NT2/D1 (cell line): ENCODE results near the gene BEND7.

Source experiments
- DNase-seq: peaks from one replicate; pipeline ENCODE4 v3.0.0-alpha.2; 2011; ENCODE audit warnings: low read depth, low spot score
- H3K27me3 ChIP-seq: 2 replicates; pipeline ENCODE4 v1.6.0; 2011; ENCODE audit warnings: mild to moderate bottlenecking; ENCODE audit not compliant: insufficient read length, insufficient read depth
- H3K36me3 ChIP-seq: 2 replicates; pipeline ENCODE4 v1.6.1; 2011; ENCODE audit warnings: mild to moderate bottlenecking, low read length, mixed read lengths; ENCODE audit not compliant: insufficient read depth, insufficient read length
- H3K4me1 ChIP-seq: 2 replicates; pipeline ENCODE4 v1.5.1; 2011; ENCODE audit not compliant: insufficient read depth, insufficient read length
- H3K4me3 ChIP-seq: 2 replicates; pipeline ENCODE4 v1.5.1; 2011; ENCODE audit warnings: low read depth; ENCODE audit not compliant: insufficient read length
- H3K9ac ChIP-seq: 2 replicates; pipeline ENCODE4 v1.6.0; 2011; ENCODE audit warnings: low read depth; ENCODE audit not compliant: insufficient read length
- H3K9me3 ChIP-seq: 2 replicates; pipeline ENCODE4 v1.5.1; 2011; ENCODE audit warnings: mild to moderate bottlenecking, low read length; ENCODE audit not compliant: insufficient read depth
- SUZ12 ChIP-seq: IDR thresholded peaks from 2 replicates; pipeline ENCODE4 v1.6.1; 2011; ENCODE audit not compliant: insufficient read length, insufficient read depth; ENCODE audit errors: extremely low read depth
- YY1 ChIP-seq: IDR thresholded peaks from 2 replicates; pipeline ENCODE4 v1.6.1; 2011; ENCODE audit not compliant: insufficient read length, insufficient read depth
- ZNF274 ChIP-seq: IDR thresholded peaks from 2 replicates; pipeline ENCODE4 v1.6.1; 2011; ENCODE audit warnings: mild to moderate bottlenecking, low read depth, low read length

The BEND7 gene

GRCh38 chr10:13529714-13529973, 830 bp upstream of the BEND7 start:
- no peak overlapping the region for H3K9ac ChIP-seq
- no peak for TF ChIP-seq ZNF274
- no peak for TF ChIP-seq YY1
- no peak for TF ChIP-seq SUZ12

GRCh38 chr10:13528123-13528874, 515 bp downstream of the BEND7 start:
- peaks cover 33% of the 10 kb centered on the region for H3K27me3 ChIP-seq
- H3K36me3 ChIP-seq = peaks cover 4% of the 10 kb centered on the region
- no peak for DNase-seq
- TF ChIP-seq YY1 (no peak), SUZ12 (no peak), ZNF274 (no peak)
- H3K9me3 ChIP-seq = no peaks in the 10 kb centered on the region
- peak overlapping the region; percentile 46 for H3K4me3 ChIP-seq
- no peaks in the 10 kb centered on the region for H3K4me1 ChIP-seq
- H3K9ac ChIP-seq = peak overlapping the region; percentile 64

More at GRCh38 chr10:13529714-13529973, 830 bp upstream of the BEND7 start:
- H3K27me3 ChIP-seq = peaks cover 33% of the 10 kb centered on the region
- peaks cover 4% of the 10 kb centered on the region for H3K36me3 ChIP-seq
- DNase-seq = no peak
- no peaks in the 10 kb centered on the region for H3K4me1 ChIP-seq
- H3K9me3 ChIP-seq = no peaks in the 10 kb centered on the region
- peak overlapping the region; percentile 34 for H3K4me3 ChIP-seq

- Histone ChIP-seq H3K4me3 (peak overlapping the region; percentile 46), H3K9me3 (no peaks in the 10 kb centered on the region), H3K4me1 (no peaks in the 10 kb centered on the region), H3K36me3 (peaks cover 8% of the 10 kb centered on the region), H3K9ac (peak overlapping the region; percentile 64), H3K27me3 (peaks cover 33% of the 10 kb centered on the region)
- DNase-seq = no peak
- TF ChIP-seq SUZ12 = no peak
- TF ChIP-seq ZNF274 = no peak
- TF ChIP-seq YY1 = no peak
These were observed 1.0 kb downstream of the BEND7 start for GRCh38 chr10:13527864-13528122.

GRCh38 chr10:13526948-13527863, 1.6 kb downstream of the BEND7 start:
- Histone ChIP-seq H3K4me3 (no peak overlapping the region), H3K9me3 (no peaks in the 10 kb centered on the region), H3K36me3 (peaks cover 10% of the 10 kb centered on the region), H3K27me3 (peaks cover 33% of the 10 kb centered on the region), H3K4me1 (no peaks in the 10 kb centered on the region), H3K9ac (no peak overlapping the region)
- TF ChIP-seq YY1 = no peak
- TF ChIP-seq ZNF274 = no peak
- no peak for TF ChIP-seq SUZ12
- no peak for DNase-seq

GRCh38 chr10:13525663-13526062, 3.2 kb downstream of the BEND7 start:
- no peaks in the 10 kb centered on the region for H3K9me3 ChIP-seq
- peaks cover 10% of the 10 kb centered on the region for H3K36me3 ChIP-seq
- no peak overlapping the region for H3K4me3 ChIP-seq
- H3K27me3 ChIP-seq = peaks cover 31% of the 10 kb centered on the region
- H3K4me1 ChIP-seq = peaks cover 1% of the 10 kb centered on the region
- no peak overlapping the region for H3K9ac ChIP-seq
- TF ChIP-seq YY1 (no peak), SUZ12 (no peak), ZNF274 (no peak)
- DNase-seq = no peak

GRCh38 chr10:13521026-13521425, 7.8 kb downstream of the BEND7 start:
- Histone ChIP-seq H3K4me1 (peaks cover 8% of the 10 kb centered on the region), H3K9ac (no peak overlapping the region), H3K9me3 (no peaks in the 10 kb centered on the region), H3K27me3 (peaks cover under 1% of the 10 kb centered on the region), H3K36me3 (peaks cover 12% of the 10 kb centered on the region), H3K4me3 (no peak overlapping the region)
- DNase-seq = no peak
- TF ChIP-seq SUZ12 (no peak), YY1 (no peak), ZNF274 (no peak)

- no peak overlapping the region for H3K4me3 ChIP-seq
These were observed 8.6 kb downstream of the BEND7 start for GRCh38 chr10:13520194-13520593.

More at GRCh38 chr10:13520194-13520593, 8.6 kb downstream of the BEND7 start:
- Histone ChIP-seq H3K36me3 (peaks cover 12% of the 10 kb centered on the region), H3K4me1 (peaks cover 8% of the 10 kb centered on the region), H3K9ac (no peak overlapping the region), H3K9me3 (no peaks in the 10 kb centered on the region), H3K27me3 (no peaks in the 10 kb centered on the region)
- DNase-seq = no peak
- TF ChIP-seq YY1 = no peak
- no peak for TF ChIP-seq ZNF274
- TF ChIP-seq SUZ12 = no peak
